GM12891 (cell line): Measurements from ENCODE around the gene FOXF1.
A peak's percentile ranks its signal among the peaks of the same experiment; 100 is the strongest.

Experiments used
- DNase-seq: peaks from one replicate; pipeline ENCODE4 v3.0.0; 2011; ENCODE audit warnings: low spot score; ENCODE audit not compliant: insufficient read length
- FAIRE-seq: peaks from 2 replicates; lab custom pipeline; 2011; peaks lifted over from hg19 to GRCh38; lab: Jason Lieb, UNC
- PAX5 ChIP-seq: IDR thresholded peaks from 2 replicates; pipeline ENCODE4 v1.6.1; 2011; ENCODE audit warnings: low read length, moderate library complexity, mild to moderate bottlenecking; ENCODE audit not compliant: insufficient read depth, severe bottlenecking
- POLR2A ChIP-seq: IDR thresholded peaks from 2 replicates; pipeline ENCODE4 v1.6.1; 2011; ENCODE audit warnings: low read depth, low read length, control low read depth
- POLR2AphosphoS5 ChIP-seq: IDR thresholded peaks from 2 replicates; pipeline ENCODE4 v1.6.1; 2011; ENCODE audit warnings: low read depth, low read length, control low read depth
- POU2F2 ChIP-seq: IDR thresholded peaks from 2 replicates; pipeline ENCODE4 v1.6.1; 2011; ENCODE audit warnings: low read depth, mild to moderate bottlenecking, control low read depth, low read length, moderate library complexity
- SPI1 ChIP-seq: IDR thresholded peaks from 2 replicates; pipeline ENCODE4 v1.6.1; 2011; ENCODE audit warnings: low read depth, low read length, control low read depth
- TAF1 ChIP-seq: IDR thresholded peaks from 2 replicates; pipeline ENCODE4 v1.6.1; 2011; ENCODE audit warnings: low read depth, low read length, control low read depth

FOXF1 gene

DNA sequence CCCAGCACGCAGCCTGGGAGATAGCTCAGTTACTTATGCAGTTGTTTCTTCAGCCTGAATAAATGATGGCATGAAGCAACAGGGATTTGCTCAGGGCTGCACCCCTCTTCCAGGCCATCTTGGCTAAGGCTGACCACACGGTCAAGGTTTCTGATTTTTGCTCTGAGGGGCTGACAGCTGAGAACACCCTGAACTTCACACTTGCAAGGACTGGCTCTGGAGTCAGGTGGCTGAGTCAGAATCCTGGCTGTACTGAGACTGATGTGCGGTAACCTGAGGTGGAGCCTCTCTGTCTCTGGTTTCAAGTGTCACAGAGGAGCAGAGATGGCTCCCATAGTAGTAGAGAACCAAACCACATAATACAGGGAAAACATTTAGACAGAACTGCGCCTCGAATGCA, 40.0 kb downstream of the FOXF1 start:
- no peak for FAIRE-seq
- TF ChIP-seq POLR2A (no peak), PAX5 (no peak), TAF1 (no peak), SPI1 (no peak), POU2F2 (no peak), POLR2AphosphoS5 (no peak)

DNA sequence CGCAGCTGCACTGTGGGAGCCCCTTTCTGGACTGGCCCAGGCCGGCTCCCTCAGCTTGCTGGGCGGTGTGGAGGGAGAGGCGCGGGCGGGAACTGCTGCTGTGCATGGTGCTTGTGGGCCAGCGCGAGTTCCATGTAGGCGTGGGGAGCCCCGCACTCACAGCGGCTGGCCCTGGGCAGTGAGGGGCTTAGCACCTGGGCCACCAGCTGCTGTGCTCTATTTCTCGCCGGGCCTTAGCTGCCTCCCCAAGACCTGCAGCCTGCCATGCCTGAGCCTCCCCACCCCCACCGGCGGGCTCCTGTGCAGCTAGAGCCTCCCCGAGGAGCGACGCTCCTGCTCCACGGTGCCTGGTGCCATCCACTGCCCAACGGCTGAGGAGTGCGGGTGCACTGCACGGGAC, 43.0 kb downstream of the FOXF1 start:
- FAIRE-seq: no peak
- DNase-seq: no peak

More for the DNA sequence above, 40.0 kb downstream of the FOXF1 start:
- no peak for DNase-seq

DNA sequence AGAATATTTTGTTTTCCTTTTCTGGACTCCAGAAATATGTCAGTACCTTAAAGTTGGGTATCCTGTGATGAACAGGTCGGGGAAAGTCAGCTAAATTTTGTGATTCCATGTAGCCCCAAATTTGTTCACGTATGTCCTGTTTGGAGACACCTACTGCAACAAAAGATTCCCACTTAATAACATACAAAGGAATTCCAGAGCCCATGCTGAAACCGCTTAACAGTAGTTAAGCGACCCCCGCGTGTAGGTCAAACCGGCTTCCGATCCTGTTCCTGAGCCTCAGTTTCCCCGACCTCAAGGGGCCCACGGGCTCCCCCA, 44.2 kb downstream of the FOXF1 start:
- TF ChIP-seq SPI1 (no peak), POU2F2 (no peak), PAX5 (no peak), POLR2AphosphoS5 (no peak), POLR2A (no peak), TAF1 (no peak)
- DNase-seq: no peak
- no peak for FAIRE-seq

More for the DNA sequence above, 43.0 kb downstream of the FOXF1 start:
- TF ChIP-seq PAX5 (no peak), TAF1 (no peak), POLR2A (no peak), SPI1 (no peak), POU2F2 (no peak), POLR2AphosphoS5 (no peak)

DNA sequence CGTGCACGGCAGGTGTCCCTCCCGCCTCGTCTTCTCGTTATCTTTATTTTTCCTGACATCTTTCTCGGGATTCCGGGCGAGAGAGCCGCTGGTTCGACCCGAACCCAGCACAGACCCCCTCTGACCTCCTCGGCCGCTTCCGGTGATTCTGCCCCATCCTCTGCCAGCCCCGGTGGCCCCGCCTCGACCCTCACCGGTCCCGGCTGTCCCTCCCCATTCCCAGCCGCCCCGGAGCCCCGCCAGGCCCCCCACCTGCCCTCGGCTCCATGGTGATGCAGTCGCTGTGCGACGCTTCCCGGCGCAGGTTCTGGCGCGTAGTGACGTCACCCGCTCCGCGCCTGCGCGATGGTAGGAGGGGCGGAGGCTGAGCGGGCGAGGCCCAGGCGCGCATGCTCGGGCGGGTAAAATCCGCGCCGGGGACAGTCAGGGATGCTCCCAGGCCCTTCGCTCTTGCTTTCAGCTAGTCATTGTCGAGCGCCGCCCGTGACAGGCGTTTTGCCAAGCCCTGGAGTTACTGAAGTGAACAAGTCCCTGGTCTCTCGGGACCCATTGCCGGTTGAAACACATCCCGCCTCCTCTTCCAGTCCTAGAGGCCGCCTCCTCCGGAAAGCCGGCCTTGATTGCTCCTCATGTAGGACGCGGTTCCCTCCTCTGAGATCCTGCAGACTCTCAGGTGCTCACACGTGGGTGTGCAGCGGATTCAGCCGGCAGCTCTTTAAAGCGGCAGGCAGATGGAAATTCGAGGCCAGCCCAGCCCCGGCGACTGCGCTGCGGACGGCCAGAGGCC, 44.8 kb downstream of the FOXF1 start, which contains the start of gene MTHFSD:
MTHFSD (minus strand) TSS at position 319 of the 787 bp plus-strand sequence; CDS start at position 268, 51 bp downstream.
- peak; percentile 99 for FAIRE-seq

DNA sequence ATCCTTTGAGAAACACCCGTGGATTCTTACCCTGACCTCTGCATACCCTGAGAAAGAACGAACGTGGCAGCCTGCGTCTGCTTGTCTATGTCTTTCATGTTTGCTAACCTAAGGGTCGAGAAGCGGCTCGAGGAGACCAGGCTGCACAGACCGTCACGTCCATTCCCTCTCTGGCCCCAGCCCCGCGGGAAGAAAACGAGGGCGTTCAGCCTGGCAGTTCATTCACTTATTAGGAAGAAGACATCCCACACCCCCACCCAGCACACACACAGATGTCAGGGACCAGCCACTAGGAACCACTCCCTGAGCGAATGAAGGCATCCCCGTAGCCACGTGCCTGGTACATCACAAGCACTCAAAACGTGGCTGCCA, 45.4 kb downstream of the FOXF1 start:
- DNase-seq: no peak
- no peak for FAIRE-seq
- TF ChIP-seq POLR2AphosphoS5: no peak
- no peak for TF ChIP-seq POLR2A
- no peak for TF ChIP-seq TAF1
- TF ChIP-seq POU2F2: no peak
- no peak for TF ChIP-seq SPI1
- TF ChIP-seq PAX5: no peak

More for the DNA sequence above, 44.8 kb downstream of the FOXF1 start, which contains the start of gene MTHFSD:
- TF ChIP-seq TAF1 (no peak; the same call in 1 of the 2 replicates), POU2F2 (no peak), PAX5 (no peak), SPI1 (no peak), POLR2A (peak; percentile 76), POLR2AphosphoS5 (peak; percentile 81)
- DNase-seq: peak; percentile 97

DNA sequence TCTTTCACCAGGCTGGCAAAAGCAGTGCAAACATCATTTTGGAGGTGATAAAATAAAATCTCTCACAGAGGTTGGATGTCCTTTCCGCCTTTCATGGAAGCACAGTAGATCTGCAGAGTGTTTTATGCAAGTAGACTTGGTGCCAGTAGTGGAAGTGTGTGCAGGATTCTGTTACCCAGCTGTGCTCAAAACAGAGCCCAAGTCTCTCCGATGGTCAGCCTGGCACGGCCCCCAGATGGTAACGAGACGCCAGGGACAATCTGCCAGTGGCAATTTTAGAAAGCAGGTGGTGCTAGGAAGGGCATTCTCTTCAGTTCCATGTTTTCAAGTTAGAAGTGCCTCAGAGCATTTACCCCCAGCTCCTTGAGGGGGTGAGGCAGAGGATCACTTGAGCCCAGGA, 46.2 kb downstream of the FOXF1 start:
- TF ChIP-seq POLR2AphosphoS5 (no peak), POLR2A (no peak), SPI1 (no peak), POU2F2 (no peak), PAX5 (no peak), TAF1 (no peak)
- DNase-seq: no peak
- no peak for FAIRE-seq

DNA sequence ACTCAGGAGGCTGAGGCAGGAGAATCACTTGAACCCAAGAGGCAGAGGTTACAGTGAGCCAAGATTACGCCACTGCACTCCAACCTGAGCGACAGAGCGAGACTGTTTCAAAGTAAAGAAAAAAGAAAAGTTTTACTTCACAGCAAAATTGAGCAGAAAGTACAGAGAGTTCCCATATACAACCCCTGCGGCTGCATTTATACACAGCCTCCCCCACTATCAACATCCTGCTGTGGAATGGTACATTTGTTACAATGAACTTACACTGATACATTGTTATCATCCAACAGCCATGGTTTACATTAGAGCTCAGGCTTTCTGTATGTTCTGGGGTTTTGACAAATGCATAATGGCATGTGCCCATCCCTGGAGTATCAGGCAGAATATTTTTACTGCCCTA, 47.3 kb downstream of the FOXF1 start:
- no peak for FAIRE-seq
- no peak for TF ChIP-seq POLR2A
- no peak for TF ChIP-seq POU2F2
- no peak for TF ChIP-seq POLR2AphosphoS5
- TF ChIP-seq TAF1: no peak
- no peak for TF ChIP-seq SPI1
- TF ChIP-seq PAX5: no peak
- no peak for DNase-seq

DNA sequence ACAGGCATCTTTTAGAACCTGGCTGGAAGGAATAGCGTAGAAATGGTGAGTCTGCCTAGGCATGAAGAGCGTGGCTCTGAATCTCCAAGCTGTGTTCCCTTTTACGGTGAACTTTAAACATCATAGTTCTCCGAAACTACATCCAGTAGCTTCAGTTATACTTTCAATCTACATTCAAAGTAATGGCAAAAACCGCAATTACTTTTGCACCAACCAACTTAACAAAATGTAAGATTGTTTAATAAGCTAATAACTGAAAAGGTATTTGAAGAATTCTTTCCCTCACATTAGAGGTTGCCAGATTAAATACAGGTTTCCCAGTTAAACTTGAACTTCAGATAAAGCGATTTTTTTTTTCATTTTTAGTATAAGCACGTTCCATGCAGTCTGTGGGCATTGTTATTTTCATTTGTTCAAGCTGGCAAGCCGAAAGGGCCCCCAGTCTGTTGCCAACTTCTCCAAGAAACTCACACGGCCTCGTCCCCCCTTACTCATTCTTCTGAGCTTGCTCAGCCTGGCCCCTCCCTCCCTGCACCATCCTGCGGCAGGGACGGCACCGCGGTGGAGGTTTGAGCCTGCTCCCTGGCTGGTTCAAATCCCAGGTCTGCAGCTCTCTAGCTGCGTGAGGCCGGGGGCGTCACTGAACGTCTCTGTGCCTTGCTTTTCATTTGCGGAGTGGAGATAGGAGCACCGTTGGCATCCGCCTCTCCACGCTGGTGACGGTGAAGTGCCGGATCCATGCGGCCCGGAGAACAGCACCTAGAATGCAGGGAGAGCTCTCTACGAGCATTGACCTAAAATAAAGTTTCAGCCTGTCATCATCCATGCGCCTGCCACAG, 48.2 kb downstream of the FOXF1 start:
- no peak for FAIRE-seq
- no peak for TF ChIP-seq PAX5
- TF ChIP-seq POLR2A: no peak
- TF ChIP-seq TAF1: no peak
- no peak for TF ChIP-seq POLR2AphosphoS5
- no peak for TF ChIP-seq SPI1
- TF ChIP-seq POU2F2: no peak

DNA sequence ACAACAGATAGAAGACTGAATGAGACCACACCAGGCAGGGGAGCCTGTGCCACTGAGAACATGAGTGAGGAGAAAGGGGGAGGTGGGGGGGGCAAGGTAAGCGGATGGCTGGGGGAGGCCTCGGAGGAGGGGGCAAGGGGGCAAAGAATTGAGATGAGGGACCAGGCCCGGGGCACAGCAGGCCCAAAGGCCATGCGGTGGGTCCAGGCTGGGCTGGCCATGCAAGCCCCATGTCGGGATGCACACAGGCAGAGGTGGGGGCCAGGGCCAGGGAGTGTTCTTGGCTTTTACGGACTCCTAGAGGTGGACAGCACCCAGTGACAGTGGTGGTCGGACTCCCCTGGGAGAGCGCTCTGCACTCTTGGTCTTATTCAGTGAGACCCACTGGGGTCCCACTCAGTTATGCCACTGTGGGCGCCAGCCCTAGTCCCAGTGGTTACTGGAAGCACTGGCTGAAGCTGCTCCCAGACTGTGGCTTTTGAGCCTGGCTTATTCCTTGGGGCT, 49.5 kb downstream of the FOXF1 start:
- FAIRE-seq (no peak), DNase-seq (no peak)
- TF ChIP-seq POU2F2: no peak
- TF ChIP-seq SPI1: no peak
- TF ChIP-seq POLR2AphosphoS5: no peak
- no peak for TF ChIP-seq PAX5
- TF ChIP-seq TAF1: no peak
- no peak for TF ChIP-seq POLR2A

More for the DNA sequence above, 48.2 kb downstream of the FOXF1 start:
- no peak for DNase-seq

DNA sequence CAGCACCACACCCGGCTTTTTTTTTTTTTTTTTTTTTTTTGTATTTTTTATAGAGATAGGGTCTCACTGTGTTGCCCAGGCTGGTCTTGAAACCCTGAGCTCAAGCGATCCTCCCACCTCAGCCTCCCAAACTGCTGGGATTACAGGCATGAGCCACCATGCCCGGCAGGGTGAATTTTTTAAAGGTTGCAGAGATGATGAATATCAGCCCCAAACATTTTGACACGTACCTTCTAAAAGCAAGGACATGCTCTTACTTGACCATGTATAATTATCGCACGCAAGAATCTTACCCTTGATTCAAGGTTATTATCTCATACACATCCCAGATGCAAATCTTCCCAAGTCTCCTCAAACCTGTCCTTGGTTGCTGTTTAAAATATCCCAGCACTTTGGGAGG, 52.0 kb downstream of the FOXF1 start:
- no peak for FAIRE-seq
- TF ChIP-seq POLR2AphosphoS5: no peak
- no peak for TF ChIP-seq POU2F2
- no peak for TF ChIP-seq POLR2A
- TF ChIP-seq SPI1: no peak
- TF ChIP-seq PAX5: no peak
- TF ChIP-seq TAF1: no peak
- DNase-seq: no peak

DNA sequence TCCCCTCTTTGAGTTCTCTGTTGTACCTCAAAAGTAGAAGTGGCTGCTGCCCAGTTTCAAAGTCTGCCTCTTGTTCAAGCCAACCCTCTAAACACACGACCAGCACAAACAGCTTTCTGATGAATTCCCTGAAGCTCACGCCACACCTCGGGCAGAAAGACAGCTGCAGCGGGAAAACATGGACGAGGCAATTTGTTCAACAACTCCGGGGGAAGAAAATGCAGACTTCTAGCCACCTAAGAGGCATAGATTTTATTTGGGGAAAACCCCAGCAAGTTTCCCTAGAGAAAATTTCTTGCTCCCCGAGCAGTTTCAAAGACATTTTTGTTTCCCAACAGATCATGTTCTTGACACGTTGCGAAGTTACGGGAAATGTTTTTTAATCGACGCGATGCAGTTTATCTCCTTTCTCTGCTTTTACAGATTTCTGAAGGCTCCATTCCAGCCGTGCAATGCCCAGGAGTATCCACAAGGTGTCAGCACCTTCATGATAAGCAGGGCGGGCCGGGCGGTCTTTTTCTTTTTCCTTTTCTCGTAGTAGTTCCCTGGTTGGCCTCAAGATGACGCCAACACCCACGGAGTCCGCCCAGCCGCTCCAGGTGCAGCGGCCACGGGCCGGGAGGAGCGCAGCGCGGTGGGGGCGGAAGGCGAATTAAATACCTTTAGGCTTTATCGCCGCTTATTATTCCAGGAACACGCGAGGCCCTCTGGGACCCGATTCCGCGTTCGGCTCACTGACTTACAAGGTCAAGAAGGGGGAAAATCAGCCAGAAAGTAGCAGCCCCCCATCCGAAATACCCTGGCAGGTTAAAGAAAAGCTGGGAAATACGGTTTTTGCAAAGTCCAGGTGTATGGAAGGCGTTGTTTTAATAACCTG, 53.4 kb downstream of the FOXF1 start:
- FAIRE-seq: peak; percentile 84

More for the DNA sequence above, 53.4 kb downstream of the FOXF1 start:
- peak; percentile 81 for DNase-seq
- 0 out of 2 replicates have a peak, but pooled peaks have one; percentile 24 for TF ChIP-seq POU2F2
- no peak for TF ChIP-seq PAX5
- no peak for TF ChIP-seq SPI1
- no peak for TF ChIP-seq POLR2A
- TF ChIP-seq TAF1: no peak
